ENCODE results near the gene ASMT. TPM values are rescaled to one million over a fixed set of nuclear protein-coding genes. Genes with fewer than 3 reads are reported as not detected.

ASMT gene
- total and polyA plus RNA-seq, 2 of the 4 experiments (the other 2 are of a cell fraction), result not detected

DNA sequence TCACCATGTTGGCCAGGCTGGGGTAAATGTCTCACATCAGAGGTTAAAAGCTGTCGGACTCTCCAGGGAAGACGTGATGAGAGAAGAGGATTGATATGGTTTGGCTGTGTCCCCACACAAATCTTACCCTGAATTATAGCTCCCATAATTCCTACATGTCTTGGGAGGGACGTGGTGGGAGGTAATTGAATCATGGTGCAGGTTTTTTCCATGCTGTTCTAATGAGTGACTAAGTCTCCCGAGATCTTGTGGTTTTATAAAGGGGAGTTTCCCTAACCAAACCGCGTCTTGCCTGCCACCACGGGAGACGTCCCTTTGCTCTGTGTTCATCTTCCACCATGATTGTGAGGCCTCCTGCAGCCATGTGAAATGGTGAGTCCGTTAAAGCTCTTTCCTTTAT is 64.4 kb downstream of the ASMT start:
- intact Hi-C loops (cut with micrococcal nuclease) (no loop called here), in situ Hi-C loops (cut with MboI; ENCODE audit: low sequenced_read_pairs) (no loop called here), dilution Hi-C loops (cut with HindIII; ENCODE audit: low sequenced_read_pairs, unreplicated experiment) (no loop called here)
- DNase-seq, result no peak
- H4K20me1 ChIP-seq (ENCODE audit: insufficient read depth, low read length), result no peaks in the 10 kb centered on the region
- no peak overlapping the region for H3K4me2 ChIP-seq (ENCODE audit: low read depth, low read length)
- H3K4me1 ChIP-seq (ENCODE audit: control insufficient read depth, insufficient read depth, low read length), result no peaks in the 10 kb centered on the region
- TF ChIP-seq MAZ (IDR thresholded peaks at IDR 0.05; ENCODE audit: borderline replicate concordance, low read depth, low read length), result no peak
- no TSS peak for BruUV-seq (replicated peaks)
- H2BK15ac ChIP-seq (ENCODE audit: low read depth, low read length), result no peak overlapping the region
- ChIA-PET POLR2A (ENCODE audit: unreplicated experiment) (no interaction called here), CTCF (no interaction called here)
- no peak for ATAC-seq (ENCODE audit: low read depth)
- H3K23ac ChIP-seq (ENCODE audit: low read depth, low read length), result no peak overlapping the region
- no peak overlapping the region for H2AK5ac ChIP-seq (ENCODE audit: low read depth, low read length)
- H3K4ac ChIP-seq (ENCODE audit: low read depth, low read length), result no peak overlapping the region
- no peaks in the 10 kb centered on the region for H3K9me1 ChIP-seq (ENCODE audit: insufficient read depth, low read length)
- H3K18ac ChIP-seq (ENCODE audit: low read depth, low read length), result no peak overlapping the region
- no peak overlapping the region for H4K5ac ChIP-seq (ENCODE audit: low read depth, low read length)
- no peak overlapping the region for H3K9ac ChIP-seq (ENCODE audit: low read depth, low read length)
- no peak overlapping the region for H2BK20ac ChIP-seq (ENCODE audit: low read depth, low read length)
- H3K4me3 ChIP-seq (ENCODE audit: insufficient read depth, low read depth, low read length), result no peak overlapping the region
- no peak overlapping the region for H3K27ac ChIP-seq (ENCODE audit: insufficient read depth, low read length)
- H2AFZ ChIP-seq (replicated peaks; ENCODE audit: low read length, poor library complexity), result no peak overlapping the region
- no peak overlapping the region for H2BK5ac ChIP-seq (ENCODE audit: low read depth, low read length, poor library complexity, severe bottlenecking)
- no peak overlapping the region for H3K56ac ChIP-seq (ENCODE audit: extremely low read depth, insufficient read depth, low read length)
- no peak overlapping the region for H3K14ac ChIP-seq (replicated peaks; ENCODE audit: low read depth, low read length)
- no peak overlapping the region for H2BK120ac ChIP-seq (ENCODE audit: low read depth, low read length)
- H3K27me3 ChIP-seq (ENCODE audit: control insufficient read depth, insufficient read depth, low read length), result no peaks in the 10 kb centered on the region
- peaks cover 12% of the 10 kb centered on the region; the same call in 1 of the 2 replicates for H3K9me3 ChIP-seq (ENCODE audit: control insufficient read depth, insufficient read depth, low read length)
- no peak overlapping the region for H4K8ac ChIP-seq (ENCODE audit: low read depth in 2 of 2, low read length in 2 of 2)
- H3K36me3 ChIP-seq (ENCODE audit: control insufficient read depth, insufficient read depth, low read length), result no peaks in the 10 kb centered on the region
- no peak overlapping the region for H4K91ac ChIP-seq (ENCODE audit: insufficient read depth, low read depth, low read length)
- no peaks in the 10 kb centered on the region for H3K79me1 ChIP-seq (ENCODE audit: low read depth in 1 of 2, low read length in 2 of 2)
- H2AK9ac ChIP-seq (replicated peaks; ENCODE audit: low read depth, low read length, poor library complexity), result no peak overlapping the region
- no CpG with 5 or more reads among the region's 9 CpGs for WGBS, 2 experiments (ENCODE audit: extremely low coverage in 2 of 2, insufficient read length in 1 of 2)

Data from IMR-90 (cell line).